ENCODE results near the gene SNTG2. TPM values are rescaled to one million over a fixed set of nuclear protein-coding genes. Genes with fewer than 3 reads are reported as not detected.

SNTG2 gene
- total and polyA plus RNA-seq, 2 of the 13 experiments (the other 11 are each of a cell fraction or from before 2014, with no cell fraction given): not detected

DNA sequence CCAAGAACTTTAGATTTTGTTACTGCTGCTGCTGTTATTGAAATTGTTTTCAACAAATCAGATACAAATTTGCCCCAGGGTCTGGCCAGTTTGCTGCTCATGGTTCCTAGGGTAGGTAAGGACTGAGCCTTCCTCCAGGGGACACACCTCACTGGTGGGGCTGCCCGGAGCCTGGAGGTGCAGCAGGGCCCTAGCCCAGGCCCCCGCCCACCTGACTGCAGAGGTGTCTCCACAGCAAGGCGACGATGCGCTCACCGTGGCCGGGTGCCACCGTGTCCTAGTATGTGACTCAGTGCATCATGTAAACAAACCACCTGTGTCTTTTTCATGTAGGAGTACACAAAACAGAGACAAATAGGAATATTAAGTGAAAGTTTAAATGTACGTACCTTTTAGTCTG lies 309.1 kb downstream of the SNTG2 start:
- no TSS peak for BruUV-seq (replicated peaks)
- WGBS (ENCODE audit: low lambda C conversion rate): 30% methylated on average over 9 of the region's 9 CpGs
- H3K9me3 ChIP-seq (ENCODE audit: low read length): no peaks in the 10 kb centered on the region
- H4K20me1 ChIP-seq (ENCODE audit: insufficient read depth, low read length): no peaks in the 10 kb centered on the region
- H3K4me1 ChIP-seq (ENCODE audit: insufficient read depth, low read length): no peaks in the 10 kb centered on the region
- no peaks in the 10 kb centered on the region for H3K79me2 ChIP-seq (ENCODE audit: insufficient read depth, low read length)
- in situ Hi-C loops (cut with HindIII; ENCODE audit: extremely low pct_ligation_motif_present, low pct_unique_long_range_greater_than_20kb): no loop called here
- H3K27ac ChIP-seq (ENCODE audit: extremely low read length, insufficient read depth, low read length): no peak overlapping the region
- H3K4me2 ChIP-seq (ENCODE audit: low read depth, low read length): no peak overlapping the region
- TF ChIP-seq SUZ12 (IDR thresholded peaks at IDR 0.05; ENCODE audit: low read depth, low read length) (no peak), FOXC1 (CRISPR knock-in tag; IDR thresholded peaks at IDR 0.05; ENCODE audit: borderline replicate concordance) (no peak), TAF1 (CRISPR knock-in tag; IDR thresholded peaks at IDR 0.05) (no peak), CHCHD3 (CRISPR knock-in tag; IDR thresholded peaks at IDR 0.05) (no peak), ZFP36 (IDR thresholded peaks at IDR 0.05; ENCODE audit: borderline replicate concordance, low read depth, low read length, partially characterized antibody) (no peak)
- TF ChIP-seq, protein P1, sequence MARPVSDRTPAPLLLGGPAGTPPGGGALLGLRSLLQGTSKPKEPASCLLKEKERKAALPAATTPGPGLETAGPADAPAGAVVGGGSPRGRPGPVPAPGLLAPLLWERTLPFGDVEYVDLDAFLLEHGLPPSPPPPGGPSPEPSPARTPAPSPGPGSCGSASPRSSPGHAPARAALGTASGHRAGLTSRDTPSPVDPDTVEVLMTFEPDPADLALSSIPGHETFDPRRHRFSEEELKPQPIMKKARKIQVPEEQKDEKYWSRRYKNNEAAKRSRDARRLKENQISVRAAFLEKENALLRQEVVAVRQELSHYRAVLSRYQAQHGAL (CRISPR knock-in tag; IDR thresholded peaks at IDR 0.05; ENCODE audit: not compliant biosample characterization): no peak
- ChIA-PET CTCF (ENCODE audit: low intra/inter-chr PET ratio, low total read pairs) (no interaction called here), POLR2A (no interaction called here)
- H3K36me3 ChIP-seq (replicated peaks in 1 of 2; ENCODE audit: control insufficient read depth in 1 of 2, insufficient read depth in 2 of 2, low read length in 2 of 2): no peaks in the 10 kb centered on the region
- DNase-seq (ENCODE audit: low spot score) (no peak), ATAC-seq (no peak), FAIRE-seq (peak; percentile 12)
- no peak overlapping the region for H2AFZ ChIP-seq (ENCODE audit: low read length)
- H3K27me3 ChIP-seq (ENCODE audit: control insufficient read depth in 1 of 2, insufficient read depth in 2 of 2, low read length in 2 of 2): peaks cover 0 to 25% of the 10 kb centered on the region in 2 experiments; a peak in 2 of 5 replicates
- no peak overlapping the region for H3K4me3 ChIP-seq (replicated peaks in 1 of 3; ENCODE audit: insufficient read depth in 1 of 3, low read depth in 2 of 3, low read length in 3 of 3)
- intact Hi-C loops (cut with micrococcal nuclease; ENCODE audit: unreplicated experiment): no loop called here
- no peak overlapping the region for H3K9ac ChIP-seq (ENCODE audit: insufficient read depth, low read depth, low read length)

DNA sequence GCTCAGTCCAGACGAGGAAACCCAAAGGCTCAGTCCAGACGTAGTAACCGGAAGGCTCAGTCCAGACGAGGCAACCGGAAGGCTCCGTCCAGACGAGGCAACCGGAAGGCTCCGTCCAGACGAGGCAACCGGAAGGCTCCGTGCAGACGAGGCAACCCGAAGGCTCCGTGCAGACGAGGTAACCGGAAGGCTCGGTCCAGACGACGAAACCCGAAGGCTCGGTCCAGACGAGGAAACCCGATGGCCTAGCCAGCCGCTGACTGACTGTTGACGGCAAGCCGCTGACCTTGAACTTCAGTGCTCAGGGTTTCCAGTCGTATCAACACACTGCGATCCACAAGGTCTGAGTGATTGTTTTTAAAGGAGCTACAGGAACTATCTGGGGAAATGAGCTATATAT lies 312.0 kb downstream of the SNTG2 start:
- no peaks in the 10 kb centered on the region for H3K36me3 ChIP-seq (replicated peaks in 1 of 2; ENCODE audit: control insufficient read depth in 1 of 2, insufficient read depth in 2 of 2, low read length in 2 of 2)
- in situ Hi-C loops (cut with HindIII; ENCODE audit: extremely low pct_ligation_motif_present, low pct_unique_long_range_greater_than_20kb): no loop called here
- no peaks in the 10 kb centered on the region for H4K20me1 ChIP-seq (ENCODE audit: insufficient read depth, low read length)
- intact Hi-C loops (cut with micrococcal nuclease; ENCODE audit: unreplicated experiment): no loop called here
- no peak overlapping the region for H3K9ac ChIP-seq (ENCODE audit: insufficient read depth, low read depth, low read length)
- DNase-seq (ENCODE audit: low spot score) (no peak), FAIRE-seq (no peak), ATAC-seq (no peak)
- H3K9me3 ChIP-seq (ENCODE audit: low read length): no peaks in the 10 kb centered on the region
- H3K79me2 ChIP-seq (ENCODE audit: insufficient read depth, low read length): no peaks in the 10 kb centered on the region
- no peak overlapping the region for H3K4me3 ChIP-seq (replicated peaks in 1 of 3; ENCODE audit: insufficient read depth in 1 of 3, low read depth in 2 of 3, low read length in 3 of 3)
- CTCF ChIA-PET (ENCODE audit: low intra/inter-chr PET ratio, low total read pairs): no interaction called here
- 67% methylated on average over 29 of the region's 29 CpGs for WGBS (ENCODE audit: low lambda C conversion rate)
- H3K4me1 ChIP-seq (ENCODE audit: insufficient read depth, low read length): no peaks in the 10 kb centered on the region
- POLR2A ChIA-PET: no interaction called here
- no peak overlapping the region for H3K27ac ChIP-seq (ENCODE audit: extremely low read length, insufficient read depth, low read length)
- H2AFZ ChIP-seq (ENCODE audit: low read length): no peak overlapping the region
- H3K4me2 ChIP-seq (ENCODE audit: low read depth, low read length): no peak overlapping the region
- peaks cover 0 to 18% of the 10 kb centered on the region in 2 experiments; a peak in 3 of 5 replicates for H3K27me3 ChIP-seq (ENCODE audit: control insufficient read depth in 1 of 2, insufficient read depth in 2 of 2, low read length in 2 of 2)
- BruUV-seq (replicated peaks): no TSS peak
- no peak for TF ChIP-seq AKAP8 (CRISPR knock-in tag; IDR thresholded peaks at IDR 0.05)
- TF ChIP-seq MBNL3 (CRISPR knock-in tag; conservative IDR thresholded peaks at IDR 0.05): no peak
- TF ChIP-seq, protein P2, sequence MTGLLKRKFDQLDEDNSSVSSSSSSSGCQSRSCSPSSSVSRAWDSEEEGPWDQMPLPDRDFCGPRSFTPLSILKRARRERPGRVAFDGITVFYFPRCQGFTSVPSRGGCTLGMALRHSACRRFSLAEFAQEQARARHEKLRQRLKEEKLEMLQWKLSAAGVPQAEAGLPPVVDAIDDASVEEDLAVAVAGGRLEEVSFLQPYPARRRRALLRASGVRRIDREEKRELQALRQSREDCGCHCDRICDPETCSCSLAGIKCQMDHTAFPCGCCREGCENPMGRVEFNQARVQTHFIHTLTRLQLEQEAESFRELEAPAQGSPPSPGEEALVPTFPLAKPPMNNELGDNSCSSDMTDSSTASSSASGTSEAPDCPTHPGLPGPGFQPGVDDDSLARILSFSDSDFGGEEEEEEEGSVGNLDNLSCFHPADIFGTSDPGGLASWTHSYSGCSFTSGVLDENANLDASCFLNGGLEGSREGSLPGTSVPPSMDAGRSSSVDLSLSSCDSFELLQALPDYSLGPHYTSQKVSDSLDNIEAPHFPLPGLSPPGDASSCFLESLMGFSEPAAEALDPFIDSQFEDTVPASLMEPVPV (CRISPR knock-in tag; IDR thresholded peaks at IDR 0.05): no peak
- TF ChIP-seq, protein P3, sequence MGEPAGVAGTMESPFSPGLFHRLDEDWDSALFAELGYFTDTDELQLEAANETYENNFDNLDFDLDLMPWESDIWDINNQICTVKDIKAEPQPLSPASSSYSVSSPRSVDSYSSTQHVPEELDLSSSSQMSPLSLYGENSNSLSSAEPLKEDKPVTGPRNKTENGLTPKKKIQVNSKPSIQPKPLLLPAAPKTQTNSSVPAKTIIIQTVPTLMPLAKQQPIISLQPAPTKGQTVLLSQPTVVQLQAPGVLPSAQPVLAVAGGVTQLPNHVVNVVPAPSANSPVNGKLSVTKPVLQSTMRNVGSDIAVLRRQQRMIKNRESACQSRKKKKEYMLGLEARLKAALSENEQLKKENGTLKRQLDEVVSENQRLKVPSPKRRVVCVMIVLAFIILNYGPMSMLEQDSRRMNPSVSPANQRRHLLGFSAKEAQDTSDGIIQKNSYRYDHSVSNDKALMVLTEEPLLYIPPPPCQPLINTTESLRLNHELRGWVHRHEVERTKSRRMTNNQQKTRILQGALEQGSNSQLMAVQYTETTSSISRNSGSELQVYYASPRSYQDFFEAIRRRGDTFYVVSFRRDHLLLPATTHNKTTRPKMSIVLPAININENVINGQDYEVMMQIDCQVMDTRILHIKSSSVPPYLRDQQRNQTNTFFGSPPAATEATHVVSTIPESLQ (CRISPR knock-in tag; conservative IDR thresholded peaks at IDR 0.05): no peak
- TF ChIP-seq SIX1 (CRISPR knock-in tag; IDR thresholded peaks at IDR 0.05; ENCODE audit: borderline replicate concordance): no peak
- no peak for TF ChIP-seq CC2D1A (CRISPR knock-in tag; IDR thresholded peaks at IDR 0.05)
- no peak for TF ChIP-seq HNRNPUL1 (IDR thresholded peaks at IDR 0.05; ENCODE audit: low read depth, low read length)
- TF ChIP-seq, protein P4, sequence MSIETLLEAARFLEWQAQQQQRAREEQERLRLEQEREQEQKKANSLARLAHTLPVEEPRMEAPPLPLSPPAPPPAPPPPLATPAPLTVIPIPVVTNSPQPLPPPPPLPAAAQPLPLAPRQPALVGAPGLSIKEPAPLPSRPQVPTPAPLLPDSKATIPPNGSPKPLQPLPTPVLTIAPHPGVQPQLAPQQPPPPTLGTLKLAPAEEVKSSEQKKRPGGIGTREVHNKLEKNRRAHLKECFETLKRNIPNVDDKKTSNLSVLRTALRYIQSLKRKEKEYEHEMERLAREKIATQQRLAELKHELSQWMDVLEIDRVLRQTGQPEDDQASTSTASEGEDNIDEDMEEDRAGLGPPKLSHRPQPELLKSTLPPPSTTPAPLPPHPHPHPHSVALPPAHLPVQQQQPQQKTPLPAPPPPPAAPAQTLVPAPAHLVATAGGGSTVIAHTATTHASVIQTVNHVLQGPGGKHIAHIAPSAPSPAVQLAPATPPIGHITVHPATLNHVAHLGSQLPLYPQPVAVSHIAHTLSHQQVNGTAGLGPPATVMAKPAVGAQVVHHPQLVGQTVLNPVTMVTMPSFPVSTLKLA (IDR thresholded peaks at IDR 0.05): no peak
